HG03457 (cell line): ENCODE measurements around the gene KCNQ4.

Source experiments
- ATAC-seq: cut with Tn5 transposase; IDR thresholded peaks from one replicate; pipeline ENCODE4 v1.9.1; 2021; ENCODE audit warnings: moderate number of reproducible peaks; ENCODE audit not compliant: unreplicated experiment

Gene KCNQ4

GRCh38 chr1:40794974-40795715 lies 11.6 kb downstream of the KCNQ4 start:
- no peak for ATAC-seq

DNA sequence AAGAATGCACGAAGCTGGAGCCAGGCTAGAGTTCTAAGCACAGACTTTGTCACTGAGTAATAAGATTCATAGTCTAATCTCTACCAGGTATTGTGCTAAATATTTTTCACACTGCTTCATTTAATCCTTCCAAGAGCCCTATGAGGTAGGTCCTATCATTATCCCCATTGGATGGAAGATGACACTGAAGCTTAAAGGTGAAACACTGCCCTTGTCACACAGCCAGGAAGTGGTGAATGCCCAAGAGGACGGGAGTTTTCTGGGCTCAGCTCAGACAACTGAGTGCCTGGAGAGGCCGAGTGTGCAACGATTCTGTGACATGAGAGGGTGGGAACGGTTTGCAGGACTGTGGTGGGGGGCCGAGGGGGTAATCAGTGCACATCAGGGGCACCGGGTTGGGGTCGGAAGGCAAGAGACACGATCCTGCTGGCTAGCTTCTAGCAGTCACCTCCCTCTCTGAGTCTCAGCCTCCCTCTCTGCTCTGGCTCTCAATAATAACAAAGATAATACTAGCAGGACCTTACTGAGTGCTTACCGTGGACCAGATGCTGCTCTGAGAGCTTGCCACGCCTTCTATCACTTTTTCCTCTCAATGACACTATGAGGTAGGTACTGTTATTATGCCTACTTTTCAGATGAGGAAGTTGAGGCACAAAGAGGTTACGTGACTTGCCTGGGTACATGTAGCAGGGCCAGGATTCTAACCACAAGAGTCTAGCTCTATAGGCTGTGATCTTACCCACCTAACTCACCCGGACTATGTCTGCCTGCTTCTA lies 12.4 kb downstream of the KCNQ4 start:
- no peak for ATAC-seq

DNA sequence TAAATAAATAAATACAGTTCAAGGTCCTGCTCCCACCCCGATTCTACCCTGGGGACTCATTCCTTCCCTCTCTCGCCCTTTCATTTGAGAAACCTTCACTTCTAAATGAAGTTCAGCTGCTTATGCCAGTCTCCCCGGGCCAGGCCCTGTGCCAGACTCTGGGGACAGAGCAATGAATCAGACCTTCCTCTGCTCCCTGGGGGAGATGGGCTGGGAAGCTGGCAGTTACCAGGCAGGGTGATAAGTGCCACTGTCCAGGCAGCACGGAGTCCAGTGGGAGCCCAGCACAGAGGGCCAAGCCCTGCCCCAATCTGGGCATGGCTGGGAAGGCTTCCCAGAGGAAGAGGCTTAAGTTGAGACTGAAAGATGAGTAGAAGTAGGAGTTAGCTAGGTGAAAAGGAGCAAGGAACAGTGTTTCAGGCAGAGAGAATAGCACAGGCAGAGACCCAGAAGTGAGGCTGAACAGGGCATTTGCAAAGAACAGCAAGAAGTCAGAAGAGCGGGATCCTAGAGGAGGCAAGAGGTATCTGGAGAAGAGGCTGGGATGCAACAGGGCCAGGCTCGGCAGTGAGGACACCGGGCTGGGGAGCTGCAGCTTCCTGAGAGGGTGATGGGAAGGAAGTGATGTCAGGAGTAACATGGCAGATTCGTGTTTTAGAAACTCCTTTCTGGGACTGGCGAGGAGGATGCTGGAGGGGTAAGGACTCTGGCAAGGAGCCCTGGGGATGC lies 13.5 kb downstream of the KCNQ4 start:
- ATAC-seq, result no peak

GRCh38 chr1:40797668-40798010 lies 14.1 kb downstream of the KCNQ4 start:
- no peak for ATAC-seq

- ATAC-seq, result no peak
These were observed 15.0 kb downstream of the KCNQ4 start for GRCh38 chr1:40798366-40799281.

DNA sequence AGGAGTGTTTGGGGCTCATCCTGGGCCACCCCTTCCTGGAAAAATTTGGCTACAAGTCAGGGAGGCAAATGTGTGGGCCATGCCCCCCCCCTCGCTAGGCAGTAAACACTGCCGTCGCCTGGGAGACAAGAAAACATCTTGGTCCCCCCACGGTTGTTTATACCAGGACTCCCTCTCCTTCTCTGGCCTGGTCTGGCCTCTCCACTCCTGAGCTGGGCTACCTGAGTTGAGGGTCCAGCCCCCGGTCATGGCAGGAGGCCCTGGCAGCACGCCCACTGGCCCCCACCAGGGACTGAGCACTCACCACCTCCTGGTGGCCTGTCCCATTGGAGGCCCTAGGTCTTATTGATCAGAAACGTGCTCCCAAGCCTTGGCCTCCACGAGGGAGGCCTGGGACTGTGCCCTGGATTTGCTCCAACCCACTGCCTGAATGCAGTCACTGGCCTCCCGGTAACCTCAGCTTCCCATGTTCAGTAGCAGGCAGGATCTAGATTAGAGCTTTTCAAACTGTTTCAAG lies 15.8 kb downstream of the KCNQ4 start:
- ATAC-seq, result no peak

DNA sequence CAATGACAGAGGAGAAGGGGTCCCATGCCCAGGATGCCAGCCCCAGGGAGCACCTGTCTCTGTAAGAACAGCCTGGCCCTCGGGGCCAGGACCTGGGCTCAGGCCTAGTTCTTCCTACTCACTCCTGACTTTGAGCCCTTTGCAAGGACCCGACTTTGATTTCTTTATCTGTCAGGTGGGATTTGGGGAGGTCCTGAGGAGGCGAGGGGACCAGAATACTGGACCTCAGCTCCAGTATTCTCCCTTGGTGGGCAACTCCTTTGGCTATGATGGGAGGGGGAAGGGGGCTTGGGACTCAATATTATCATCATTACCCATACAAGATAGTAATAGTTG lies 18.1 kb downstream of the KCNQ4 start:
- no peak for ATAC-seq

DNA sequence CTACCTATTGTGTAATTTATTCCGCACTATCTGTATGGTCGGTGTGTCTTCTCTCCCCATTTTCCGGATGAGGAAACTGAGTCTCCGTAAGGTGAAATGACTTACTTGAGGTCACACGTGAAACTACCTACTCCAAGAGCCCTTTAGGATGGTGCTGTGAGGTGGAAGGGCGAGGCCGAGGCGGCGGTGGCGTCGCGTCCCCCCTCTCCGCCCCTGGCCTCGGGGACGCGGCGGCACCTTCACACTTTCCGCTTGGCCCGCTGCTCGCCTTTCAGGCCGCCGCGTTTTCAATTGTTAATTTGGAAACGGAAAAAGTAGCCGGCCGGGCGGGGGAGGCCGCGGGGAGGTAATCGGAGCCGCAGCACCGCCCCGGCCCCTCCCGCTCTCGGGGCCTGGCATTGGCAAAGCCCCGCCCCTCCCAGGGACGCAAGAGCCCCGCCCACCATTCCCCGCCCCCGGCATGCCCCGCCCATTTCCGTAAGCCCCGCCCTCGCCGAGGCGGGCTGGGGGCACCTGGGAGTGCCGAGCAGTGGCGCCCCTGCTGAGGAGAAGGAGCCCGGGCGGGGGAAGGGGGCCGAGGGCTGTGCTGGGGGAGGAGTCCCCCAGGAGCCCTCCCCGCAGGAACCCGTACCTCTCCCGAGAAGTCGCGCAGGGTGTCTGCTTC lies 18.6 kb downstream of the KCNQ4 start:
- ATAC-seq, result no peak

- ATAC-seq, result no peak
These were observed 19.1 kb downstream of the KCNQ4 start for GRCh38 chr1:40802742-40803113.

DNA sequence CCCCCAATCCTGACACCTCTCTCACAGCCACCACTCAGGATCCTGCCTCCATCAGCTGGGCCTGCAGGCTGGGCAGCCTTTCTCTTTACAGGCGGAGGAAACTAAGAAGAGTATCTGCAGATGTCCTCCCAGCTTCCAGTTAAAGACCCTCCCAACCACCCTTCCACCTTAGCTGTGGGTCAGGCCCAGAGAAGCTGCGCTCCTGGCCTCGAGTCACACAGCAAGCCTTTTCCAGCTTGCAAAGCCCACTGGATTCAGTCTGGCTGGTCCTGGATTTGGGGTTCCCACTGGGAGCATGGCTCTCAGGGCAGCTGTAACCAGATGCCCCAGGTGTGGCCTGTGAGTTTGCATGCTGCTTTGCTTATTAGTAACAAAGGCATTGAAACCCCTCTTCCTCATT lies 19.9 kb downstream of the KCNQ4 start:
- no peak for ATAC-seq

- no peak for ATAC-seq
These were observed 20.3 kb downstream of the KCNQ4 start for GRCh38 chr1:40803902-40804301.

- no peak for ATAC-seq
These were observed 22.7 kb downstream of the KCNQ4 start for GRCh38 chr1:40806240-40806639.

DNA sequence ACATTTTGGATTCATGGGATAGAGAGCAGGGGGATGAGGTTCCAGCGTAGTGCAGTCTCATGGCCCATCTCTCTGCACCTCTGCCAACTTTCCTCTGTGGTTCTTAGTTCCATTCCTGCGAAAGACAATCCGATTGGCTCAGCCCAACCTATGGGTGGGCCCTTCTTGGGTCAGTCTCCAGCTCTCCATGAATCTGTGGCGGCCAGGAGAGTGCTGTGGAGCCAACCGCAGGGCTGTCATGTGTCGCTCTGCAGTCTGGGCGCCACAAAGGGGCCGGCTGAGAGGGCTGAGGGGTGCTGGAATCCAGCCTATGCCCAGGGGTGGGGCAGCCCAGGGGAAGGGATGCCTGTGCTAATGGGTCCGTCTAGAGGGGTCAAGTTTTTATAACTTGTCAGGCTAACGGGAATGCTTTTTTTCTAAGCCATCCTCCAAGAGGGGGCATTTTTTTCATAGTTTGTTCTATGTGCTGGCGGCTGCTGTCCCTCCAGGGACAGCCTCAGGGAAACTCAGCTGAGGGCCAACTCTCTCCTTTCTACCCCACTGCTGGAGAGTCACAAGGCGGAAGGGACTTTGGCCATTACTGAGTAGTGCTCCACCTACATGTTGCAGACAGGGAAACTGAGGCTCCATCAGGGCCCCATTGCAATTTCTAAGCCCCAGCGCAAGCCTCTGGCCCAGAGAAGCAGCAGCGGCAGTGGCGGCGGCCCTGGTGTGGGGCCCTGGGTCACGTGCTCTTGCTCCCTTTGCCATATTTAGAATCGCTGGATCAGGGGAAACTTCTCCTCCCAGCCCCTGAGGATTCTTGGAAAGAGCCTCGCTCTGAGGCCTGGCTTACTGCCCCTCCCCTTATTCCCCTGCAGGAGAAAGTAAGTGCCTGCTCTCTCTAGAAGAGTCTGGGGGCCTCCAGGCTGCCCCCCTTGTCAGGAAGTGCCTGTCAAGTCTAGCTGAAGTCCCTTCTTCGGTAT lies 23.4 kb downstream of the KCNQ4 start:
- no peak for ATAC-seq

DNA sequence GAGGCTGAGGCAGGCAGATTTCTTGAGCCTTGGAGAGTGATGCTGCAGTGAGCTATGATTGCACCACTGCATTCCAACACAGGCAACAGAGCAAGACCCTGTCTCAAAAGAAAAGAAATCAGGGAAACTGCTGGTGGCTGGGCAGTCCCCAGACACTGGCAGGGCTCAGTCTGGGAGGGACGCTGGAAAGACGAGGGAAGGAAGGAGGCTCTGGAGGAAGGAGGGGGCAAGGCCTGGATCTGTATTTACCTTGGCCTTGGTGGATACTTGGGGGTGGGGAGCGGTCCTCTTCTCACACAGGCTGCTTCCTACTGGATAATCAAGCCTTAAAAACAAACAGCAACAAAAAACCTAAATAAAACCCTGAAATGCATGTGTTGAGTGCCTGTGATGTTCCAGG lies 24.4 kb downstream of the KCNQ4 start:
- no peak for ATAC-seq

- no peak for ATAC-seq
These were observed 24.9 kb downstream of the KCNQ4 start for GRCh38 chr1:40808444-40808843.

GRCh38 chr1:40808909-40809308 lies 25.3 kb downstream of the KCNQ4 start:
- no peak for ATAC-seq

DNA sequence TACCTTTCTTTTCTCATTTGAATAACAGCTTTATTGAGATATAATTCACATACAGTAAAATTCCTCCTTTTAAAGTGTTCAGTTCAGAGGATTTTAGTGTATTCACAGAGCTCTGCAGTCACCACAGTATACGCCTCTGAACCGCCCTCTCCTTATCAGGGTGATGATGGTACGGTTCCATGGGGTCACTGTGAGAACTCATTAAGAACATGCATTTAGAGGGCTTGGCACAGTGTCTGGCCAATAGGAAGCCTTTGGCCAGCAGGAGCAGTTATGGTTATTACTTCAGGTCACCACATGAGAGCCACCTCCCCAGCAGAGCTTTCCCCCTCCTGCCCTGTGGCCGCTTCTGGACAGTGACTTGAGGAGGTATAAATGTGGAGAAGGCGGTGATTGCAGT lies 27.3 kb downstream of the KCNQ4 start:
- no peak for ATAC-seq

- no peak for ATAC-seq
These were observed 31.8 kb downstream of the KCNQ4 start for GRCh38 chr1:40815420-40815819.

- no peak for ATAC-seq
These were observed 34.2 kb downstream of the KCNQ4 start for GRCh38 chr1:40817791-40818263.
